ENCODE data around the gene PLSCR4. TPM values are rescaled to one million over a fixed set of nuclear protein-coding genes. Genes with fewer than 3 reads are reported as not detected.
A peak's percentile ranks its signal among the peaks of the same experiment; 100 is the strongest.

PLSCR4 gene
- total and polyA plus RNA-seq, 9 of the 15 experiments (the other 6 are each of a cell fraction or from before 2014, with no cell fraction given): 0.11 to 0.68 (median 0.21) TPM

GRCh38 chr3:146156095-146156494 is 94.8 kb downstream of the PLSCR4 start (continued):
- TF ChIP-seq MIER1 (IDR thresholded peaks at IDR 0.05; ENCODE audit: low read depth) (no peak), GTF2B (IDR thresholded peaks at IDR 0.05; ENCODE audit: extremely low read depth, insufficient read length) (no peak), GTF2E2 (tag; IDR thresholded peaks at IDR 0.05) (no peak)

GRCh38 chr3:146154995-146155394 is 95.9 kb downstream of the PLSCR4 start:
- H3K27me3 ChIP-seq (ENCODE audit: control insufficient read depth in 2 of 2, insufficient read depth in 2 of 2, low read length in 2 of 2): no peaks in the 10 kb centered on the region
- H3K27ac ChIP-seq (ENCODE audit: extremely low read depth, low read depth, low read length): no peak overlapping the region
- no peaks in the 10 kb centered on the region for H4K20me1 ChIP-seq (replicated peaks; ENCODE audit: control insufficient read depth, insufficient read depth, low read length)
- no peak overlapping the region for H3K4me3 ChIP-seq
- whole genome bisulfite sequencing (ENCODE audit: insufficient coverage, low coverage, missing lambda C conversion rate): 0% methylated on average over 2 of the region's 2 CpGs
- DNase-seq (ENCODE audit: extremely low read depth in 1 of 4, low spot score in 3 of 4) (peak in 1 of 4 experiments; percentile 12), ATAC-seq (no peak), FAIRE-seq (no peak)
- H3K36me3 ChIP-seq (ENCODE audit: control insufficient read depth, insufficient read depth, low read length): no peaks in the 10 kb centered on the region
- no peak for TF ChIP-seq HOXB6 (CRISPR knock-in tag; IDR thresholded peaks at IDR 0.05; ENCODE audit: borderline replicate concordance)
- TF ChIP-seq ZNF778 (CRISPR knock-in tag; IDR thresholded peaks at IDR 0.05): no peak
- TF ChIP-seq TCF3 (CRISPR knock-in tag; IDR thresholded peaks at IDR 0.05): peak; percentile 19
- TF ChIP-seq CBFA2T3 (IDR thresholded peaks at IDR 0.05): peak; percentile 33
- H3K9me3 ChIP-seq (replicated peaks; ENCODE audit: control insufficient read depth, insufficient read depth, low read depth, low read length): no peaks in the 10 kb centered on the region
- intact Hi-C loops (cut with micrococcal nuclease) (no loop called here), in situ Hi-C loops (cut with MboI) (no loop called here)
- no TSS peak for BruUV-seq (replicated peaks)
- ChIA-PET POLR2A (no interaction called here), CTCF (ENCODE audit: low intra/inter-chr PET ratio) (no interaction called here)
- no peak overlapping the region for H3K9ac ChIP-seq (ENCODE audit: insufficient read depth in 1 of 2, low read depth in 2 of 2, low read length in 2 of 2)
- no peaks in the 10 kb centered on the region for H3K79me2 ChIP-seq (ENCODE audit: control insufficient read depth, insufficient read depth, low read length)
- no peak overlapping the region for H3K4me2 ChIP-seq (ENCODE audit: insufficient read depth, low read length)
- H3K9me1 ChIP-seq (ENCODE audit: control insufficient read depth, insufficient read depth, low read length): no peaks in the 10 kb centered on the region
- no peak overlapping the region for H2AFZ ChIP-seq (ENCODE audit: low read depth, low read length)
- H3K4me1 ChIP-seq (replicated peaks in 1 of 2; ENCODE audit: control insufficient read depth in 2 of 2, insufficient read depth in 2 of 2, low read length in 2 of 2): no peaks in the 10 kb centered on the region
